22Rv1 (cell line): ENCODE measurements around the gene NCOA3.

Experiments
- H3K27ac ChIP-seq: fragments of 450-650 bp; 2 replicates; pipeline ENCODE4 v1.5.1; 2017
- CTCF ChIP-seq: fragments of 450-650 bp; IDR thresholded peaks from 2 replicates; pipeline ENCODE4 v1.5.1; 2017; ENCODE audit warnings: mild to moderate bottlenecking
- ZFX ChIP-seq: fragments of 450-650 bp; IDR thresholded peaks from 2 replicates; pipeline ENCODE4 v1.6.1; 2017; ENCODE audit warnings: antibody characterized with exemption, borderline replicate concordance

Gene NCOA3

GRCh38 chr20:47466213-47466612, 35.5 kb upstream of the NCOA3 start:
- TF ChIP-seq ZFX (no peak), CTCF (no peak)
- no peak overlapping the region for H3K27ac ChIP-seq

- no peak overlapping the region for H3K27ac ChIP-seq
- TF ChIP-seq ZFX, result no peak
- TF ChIP-seq CTCF, result no peak
Observed at GRCh38 chr20:47466704-47467459, 34.8 kb upstream of the NCOA3 start.

GRCh38 chr20:47468290-47469050, 33.2 kb upstream of the NCOA3 start:
- TF ChIP-seq ZFX (no peak), CTCF (no peak)
- H3K27ac ChIP-seq, result no peak overlapping the region

GRCh38 chr20:47475419-47476044, 26.2 kb upstream of the NCOA3 start:
- TF ChIP-seq ZFX (no peak), CTCF (no peak)
- no peak overlapping the region for H3K27ac ChIP-seq

- no peak overlapping the region for H3K27ac ChIP-seq
Observed at GRCh38 chr20:47476452-47476851, 25.2 kb upstream of the NCOA3 start.

GRCh38 chr20:47479093-47479492, 22.6 kb upstream of the NCOA3 start:
- no peak overlapping the region for H3K27ac ChIP-seq
- TF ChIP-seq CTCF (no peak), ZFX (no peak)

More at GRCh38 chr20:47476452-47476851, 25.2 kb upstream of the NCOA3 start:
- TF ChIP-seq ZFX (no peak), CTCF (no peak)
